Suprapubic skin (tissue), 3 donors: ENCODE results near the gene FPR1.

ENCODE experiments used
- EP300 ChIP-seq: sonication (generic); formaldehyde crosslinking; IDR thresholded peaks from one replicate; pipeline ENCODE4 v1.6.1; 2017; ENCODE audit warnings: antibody characterized with exemption
- POLR2A ChIP-seq, 2 donors: fragments of 450-650 bp; IDR thresholded peaks; one replicate each; pipeline ENCODE4 v1.6.1; 2017; ENCODE audit warnings: antibody characterized with exemption in 2 of 2, mild to moderate bottlenecking in 2 of 2, moderate library complexity in 2 of 2
- TF ChIP-seq, protein P1 (sequence below), 2 donors: fragments of 200-600 bp in 1 of 2; fragments of 450-650 bp in 1 of 2; sonication (generic) in 1 of 2; IDR thresholded peaks; one replicate each; pipeline ENCODE4 v1.5.1; 2016 to 2019; ENCODE audit warnings: antibody characterized with exemption in 2 of 2, mild to moderate bottlenecking in 1 of 2, moderate library complexity in 1 of 2

DNA sequence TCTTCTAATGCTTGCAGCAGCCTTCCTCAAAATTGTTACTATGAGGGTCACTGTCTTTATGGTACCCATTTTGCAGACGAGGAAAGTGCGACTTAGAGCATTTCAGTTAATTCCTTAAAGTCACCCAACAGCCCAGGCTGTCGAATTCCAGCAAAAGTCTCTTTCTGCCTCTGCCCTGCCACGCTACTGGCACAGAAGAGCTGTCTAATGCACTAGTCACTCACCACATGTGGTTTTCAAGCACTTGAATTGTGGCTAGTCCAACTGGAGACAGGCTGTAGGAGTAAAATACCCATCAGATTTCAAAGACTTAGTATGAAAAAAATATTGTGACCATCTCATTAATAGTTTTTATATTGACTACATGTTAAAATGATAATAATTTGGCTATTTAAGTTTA, 1.7 kb downstream of the FPR1 start:
- TF ChIP-seq, protein P1, sequence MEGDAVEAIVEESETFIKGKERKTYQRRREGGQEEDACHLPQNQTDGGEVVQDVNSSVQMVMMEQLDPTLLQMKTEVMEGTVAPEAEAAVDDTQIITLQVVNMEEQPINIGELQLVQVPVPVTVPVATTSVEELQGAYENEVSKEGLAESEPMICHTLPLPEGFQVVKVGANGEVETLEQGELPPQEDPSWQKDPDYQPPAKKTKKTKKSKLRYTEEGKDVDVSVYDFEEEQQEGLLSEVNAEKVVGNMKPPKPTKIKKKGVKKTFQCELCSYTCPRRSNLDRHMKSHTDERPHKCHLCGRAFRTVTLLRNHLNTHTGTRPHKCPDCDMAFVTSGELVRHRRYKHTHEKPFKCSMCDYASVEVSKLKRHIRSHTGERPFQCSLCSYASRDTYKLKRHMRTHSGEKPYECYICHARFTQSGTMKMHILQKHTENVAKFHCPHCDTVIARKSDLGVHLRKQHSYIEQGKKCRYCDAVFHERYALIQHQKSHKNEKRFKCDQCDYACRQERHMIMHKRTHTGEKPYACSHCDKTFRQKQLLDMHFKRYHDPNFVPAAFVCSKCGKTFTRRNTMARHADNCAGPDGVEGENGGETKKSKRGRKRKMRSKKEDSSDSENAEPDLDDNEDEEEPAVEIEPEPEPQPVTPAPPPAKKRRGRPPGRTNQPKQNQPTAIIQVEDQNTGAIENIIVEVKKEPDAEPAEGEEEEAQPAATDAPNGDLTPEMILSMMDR (IDR thresholded peaks at IDR 0.05), result no peak
- TF ChIP-seq EP300, result no peak
- no peak for TF ChIP-seq POLR2A (IDR thresholded peaks at IDR 0.05)
